Esophagus squamous epithelium (tissue), 5 donors: ENCODE results near the gene TSKS. TPM values are rescaled to one million over a fixed set of nuclear protein-coding genes. Genes with fewer than 3 reads are reported as not detected.

Experiments used
- DNase-seq: peaks from one replicate; lab custom pipeline; 2025; lab: John Stamatoyannopoulos, UW
- H3K27ac ChIP-seq, 4 donors: fragments of 200-600 bp; sonication (generic); one replicate each; pipeline ENCODE4 v1.5.1; 2016 to 2019; ENCODE audit warnings: mild to moderate bottlenecking in 1 of 4
- H3K27me3 ChIP-seq, 4 donors: fragments of 200-600 bp; sonication (generic); 1 replicate in 3 of 4; 2 replicates in 1 of 4; pipeline versions ENCODE4 v1.5.1 to v1.6.0; 2017 to 2021; ENCODE audit warnings: antibody characterized with exemption in 1 of 4
- H3K36me3 ChIP-seq, 3 donors: fragments of 200-600 bp; sonication (generic); one replicate each; pipeline ENCODE4 v1.5.1; 2016 to 2019
- H3K4me1 ChIP-seq, 3 donors: fragments of 200-600 bp; sonication (generic); one replicate each; pipeline ENCODE4 v1.5.1; 2017 to 2019
- H3K4me3 ChIP-seq, 4 donors: fragments of 200-600 bp; sonication (generic); 1 replicate in 3 of 4; 2 replicates in 1 of 4; pipeline ENCODE4 v1.5.1; 2016 to 2019; ENCODE audit warnings: mild to moderate bottlenecking in 2 of 4, moderate library complexity in 1 of 4
- H3K9me3 ChIP-seq, 3 donors: fragments of 200-600 bp; sonication (generic); one replicate each; pipeline ENCODE4 v1.5.1; 2016 to 2019
- POLR2A ChIP-seq, 4 donors: fragments of 450-650 bp; IDR thresholded peaks; one replicate each; pipeline ENCODE4 v1.6.1; 2017; ENCODE audit warnings: antibody characterized with exemption in 4 of 4, mild to moderate bottlenecking in 4 of 4, moderate library complexity in 3 of 4
- WGBS, 2 donors: methylation state at CpG; one replicate each; pipeline ENCODE4 v1.1.5; 2018; 5-methylcytosine and 5-hydroxymethylcytosine counted together
- intact Hi-C: fragments of 100-400 bp; cut with DNase I; formaldehyde crosslinking; loops from one replicate; pipeline ENCODE4 v1.15.0; 2022
- total RNA-seq, 4 donors: library from RNA; depleted of rRNA; stranded (reverse); fragments of >200 nt; gene quantifications; one replicate each; pipeline ENCODE4 v1.1.0, GENCODE V29; 2016
- TF ChIP-seq, protein P1 (sequence below), 6 experiments: fragments of 450-650 bp in 4 of 6; fragments of 200-600 bp in 2 of 6; sonication (generic) in 2 of 6; IDR thresholded peaks; one replicate each; pipeline ENCODE4 v1.5.1; 2016 to 2019; ENCODE audit warnings: antibody characterized with exemption in 6 of 6, mild to moderate bottlenecking in 4 of 6, moderate library complexity in 4 of 6
- donor health status: DM: yes; HTN: yes; CAD: no.

The TSKS gene
- total RNA-seq, 4 donors from 2014 or later, result not detected

DNA sequence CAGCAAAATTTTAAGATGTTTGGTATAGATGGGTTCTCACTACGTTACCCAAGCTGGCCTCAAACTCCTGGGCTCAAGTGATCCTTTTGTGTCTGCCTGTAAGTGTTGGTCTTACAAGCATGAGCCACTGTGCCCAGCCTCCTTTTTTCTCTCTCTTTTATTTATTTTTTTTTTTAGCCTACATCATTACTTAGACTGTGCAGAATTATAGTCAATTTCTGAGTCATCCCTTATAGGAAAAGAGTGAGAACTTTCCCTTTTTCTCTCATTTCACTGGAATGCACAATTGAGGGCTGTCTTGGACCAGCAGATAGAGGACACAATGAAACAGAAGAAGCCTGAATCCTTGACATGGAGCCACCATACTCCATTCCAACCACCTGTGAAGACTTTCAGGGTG is 13.3 kb downstream of the TSKS start:
- Histone ChIP-seq H3K27ac (no peak overlapping the region), H3K36me3 (no peaks in the 10 kb centered on the region), H3K9me3 (no peaks in the 10 kb centered on the region), H3K4me1 (peaks cover 0 to 6% (median 0%) of the 10 kb centered on the region in 3 donors), H3K27me3 (no peaks in the 10 kb centered on the region), H3K4me3 (no peak overlapping the region)
- intact Hi-C loops, result no loop called here
- WGBS, 2 donors, result 75% methylated on average over 1 of the region's 1 CpG
- TF ChIP-seq POLR2A (IDR thresholded peaks at IDR 0.05), result no peak
- no peak for DNase-seq

DNA sequence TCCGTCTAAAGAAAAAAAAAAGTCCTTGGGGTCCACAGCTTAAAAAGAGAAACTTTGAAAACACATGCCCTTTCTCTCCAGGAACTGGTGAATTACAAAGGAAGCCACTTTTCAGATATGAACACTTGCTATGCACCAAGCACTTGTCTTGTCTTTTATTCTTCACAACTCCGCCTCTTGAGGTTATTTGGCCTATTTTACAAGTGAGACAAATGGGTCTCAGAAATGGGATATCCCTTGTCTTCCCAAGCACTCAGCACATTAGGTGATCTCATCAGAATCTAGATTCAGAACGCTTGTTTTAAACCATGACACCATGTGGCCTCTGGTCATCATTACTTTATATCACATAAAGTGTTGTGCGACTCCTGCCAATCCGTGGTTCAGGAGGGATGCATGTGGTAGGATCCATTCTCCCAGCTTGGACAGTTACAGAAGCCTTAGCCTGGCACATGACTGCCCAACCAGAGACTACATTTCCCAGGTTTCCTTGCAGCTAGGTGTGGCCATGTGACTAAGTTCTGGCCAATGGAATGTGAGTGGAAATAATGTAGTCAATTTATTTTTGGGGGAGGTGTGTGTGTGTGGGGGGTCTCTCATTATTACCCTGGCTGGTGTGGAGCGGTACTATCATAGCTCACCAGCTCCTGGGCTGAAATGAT is 13.9 kb downstream of the TSKS start:
- 77 to 82% methylated on average over 6 of the region's 6 CpGs for WGBS, 2 donors
- intact Hi-C loops, result no loop called here
- Histone ChIP-seq H3K4me3 (no peak overlapping the region), H3K27ac (no peak overlapping the region), H3K4me1 (peaks cover 0 to 6% (median 0%) of the 10 kb centered on the region in 3 donors), H3K9me3 (no peaks in the 10 kb centered on the region), H3K36me3 (no peaks in the 10 kb centered on the region), H3K27me3 (no peaks in the 10 kb centered on the region)
- TF ChIP-seq POLR2A (IDR thresholded peaks at IDR 0.05), result no peak
- TF ChIP-seq, protein P1, sequence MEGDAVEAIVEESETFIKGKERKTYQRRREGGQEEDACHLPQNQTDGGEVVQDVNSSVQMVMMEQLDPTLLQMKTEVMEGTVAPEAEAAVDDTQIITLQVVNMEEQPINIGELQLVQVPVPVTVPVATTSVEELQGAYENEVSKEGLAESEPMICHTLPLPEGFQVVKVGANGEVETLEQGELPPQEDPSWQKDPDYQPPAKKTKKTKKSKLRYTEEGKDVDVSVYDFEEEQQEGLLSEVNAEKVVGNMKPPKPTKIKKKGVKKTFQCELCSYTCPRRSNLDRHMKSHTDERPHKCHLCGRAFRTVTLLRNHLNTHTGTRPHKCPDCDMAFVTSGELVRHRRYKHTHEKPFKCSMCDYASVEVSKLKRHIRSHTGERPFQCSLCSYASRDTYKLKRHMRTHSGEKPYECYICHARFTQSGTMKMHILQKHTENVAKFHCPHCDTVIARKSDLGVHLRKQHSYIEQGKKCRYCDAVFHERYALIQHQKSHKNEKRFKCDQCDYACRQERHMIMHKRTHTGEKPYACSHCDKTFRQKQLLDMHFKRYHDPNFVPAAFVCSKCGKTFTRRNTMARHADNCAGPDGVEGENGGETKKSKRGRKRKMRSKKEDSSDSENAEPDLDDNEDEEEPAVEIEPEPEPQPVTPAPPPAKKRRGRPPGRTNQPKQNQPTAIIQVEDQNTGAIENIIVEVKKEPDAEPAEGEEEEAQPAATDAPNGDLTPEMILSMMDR (IDR thresholded peaks at IDR 0.05), result no peak
- no peak for DNase-seq

DNA sequence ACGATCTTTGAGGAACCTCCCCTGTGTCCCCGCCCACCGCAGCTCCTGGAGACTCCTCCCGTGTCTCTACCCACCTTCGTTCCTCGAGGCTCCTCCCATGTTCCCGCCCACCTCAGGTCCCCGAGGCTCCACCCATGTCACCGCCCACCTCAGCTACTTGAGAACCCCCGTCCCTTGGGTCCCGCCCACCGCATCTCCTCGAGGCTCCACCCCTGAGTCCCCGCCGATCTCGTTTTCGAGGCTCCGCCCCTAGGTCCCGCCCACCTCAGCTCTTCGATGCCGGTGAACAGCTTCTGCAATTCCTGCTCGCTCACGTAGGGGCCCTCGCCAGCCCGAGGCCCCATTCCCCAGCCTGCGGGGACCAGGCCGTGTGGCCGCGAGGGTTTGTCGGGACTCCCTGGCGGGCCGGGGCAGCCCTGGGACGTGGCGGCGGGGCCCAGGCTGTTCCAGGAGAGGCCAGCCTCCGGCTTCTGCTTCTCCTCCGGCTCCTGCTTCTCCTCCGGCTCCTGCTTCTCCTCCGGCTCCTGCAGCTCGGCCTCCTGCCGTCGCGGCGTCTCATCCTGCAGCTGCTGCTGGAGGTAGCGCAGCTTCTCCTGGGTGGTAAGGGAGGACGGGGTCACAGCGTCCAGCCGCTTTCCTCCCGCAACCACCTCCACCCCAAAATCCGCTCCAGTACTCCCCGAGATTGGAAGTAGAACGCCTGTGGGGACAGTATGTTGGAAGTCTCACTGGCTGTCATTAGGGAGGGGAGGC is 16.7 kb downstream of the TSKS start:
- Histone ChIP-seq H3K36me3 (no peaks in the 10 kb centered on the region), H3K27me3 (no peaks in the 10 kb centered on the region), H3K4me1 (peaks cover 0 to 6% (median 0%) of the 10 kb centered on the region in 3 donors), H3K4me3 (no peak overlapping the region), H3K9me3 (no peaks in the 10 kb centered on the region), H3K27ac (no peak overlapping the region)
- 55 to 61% methylated on average over 31 to 41 of the region's 52 CpGs for WGBS, 2 donors
- no peak for TF ChIP-seq POLR2A (IDR thresholded peaks at IDR 0.05)
- TF ChIP-seq, protein P1 (IDR thresholded peaks at IDR 0.05), result no peak
- DNase-seq, result no peak
- intact Hi-C loops, result no loop called here

DNA sequence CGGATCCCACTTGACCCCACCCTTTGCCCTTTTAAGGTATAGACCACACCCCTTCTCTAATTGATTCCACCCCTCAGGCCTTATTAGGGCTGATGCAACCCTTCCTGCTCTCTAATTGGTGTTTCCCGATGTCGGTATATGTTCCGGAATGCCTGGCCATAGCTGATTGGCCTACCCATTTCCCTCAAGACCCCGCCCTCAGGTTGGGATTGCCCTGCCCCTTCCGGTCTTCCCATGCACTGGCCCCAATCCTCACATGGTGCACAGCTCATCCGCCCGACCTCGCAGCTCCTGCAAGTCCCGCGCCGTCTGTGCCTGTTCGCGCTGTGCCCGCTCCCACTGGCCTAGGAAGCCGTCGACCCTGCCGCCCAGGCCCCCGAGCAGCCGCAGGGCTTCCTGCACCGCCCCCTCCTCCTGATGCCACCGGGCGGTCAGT is 18.1 kb downstream of the TSKS start:
- H3K27ac ChIP-seq, result no peak overlapping the region

DNA sequence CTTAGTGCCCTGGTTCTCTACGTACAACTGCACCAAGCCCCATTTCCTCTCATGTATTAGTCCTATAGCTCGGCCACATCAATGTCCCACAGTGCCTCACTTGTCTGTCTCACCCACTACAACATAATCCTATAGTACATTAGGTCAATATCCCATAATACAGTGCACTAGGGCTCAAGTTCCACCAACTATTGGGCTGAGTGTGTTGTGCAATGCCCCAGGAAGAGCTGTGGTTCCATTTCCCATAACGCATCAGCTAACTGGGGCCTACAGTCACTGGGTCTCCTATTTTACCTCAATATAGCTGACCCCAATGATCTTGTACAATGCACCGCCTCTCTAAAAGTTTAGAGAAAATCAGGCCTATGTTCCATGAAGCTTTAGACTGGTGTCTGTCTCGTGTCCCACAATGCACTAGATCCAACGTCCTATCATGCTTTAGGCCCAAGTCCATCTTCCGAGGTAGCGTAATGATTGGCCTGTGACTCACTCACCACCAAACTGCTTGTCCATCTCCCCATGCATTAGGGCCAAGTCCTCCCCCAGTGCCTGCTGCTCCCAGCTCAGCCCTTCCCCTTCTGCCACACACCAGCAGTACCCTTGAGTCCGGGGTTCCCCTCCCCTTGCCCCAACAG is 21.8 kb downstream of the TSKS start:
- H3K27me3 ChIP-seq, result no peaks in the 10 kb centered on the region
- H3K27ac ChIP-seq, result no peak overlapping the region
- intact Hi-C loops, result no loop called here
- no peak for DNase-seq
- WGBS, 2 donors, result 82 to 88% methylated on average over 8 to 9 of the region's 9 CpGs
- peaks cover 0 to 14% (median 3%) of the 10 kb centered on the region in 3 donors for H3K4me1 ChIP-seq
- H3K9me3 ChIP-seq, result no peaks in the 10 kb centered on the region
- H3K4me3 ChIP-seq, result no peak overlapping the region
- TF ChIP-seq, protein P1 (IDR thresholded peaks at IDR 0.05), result no peak
- TF ChIP-seq POLR2A (IDR thresholded peaks at IDR 0.05), result no peak
- no peaks in the 10 kb centered on the region for H3K36me3 ChIP-seq

More for the DNA sequence above, 18.1 kb downstream of the TSKS start:
- Histone ChIP-seq H3K4me1 (peaks cover 0 to 9% (median 1%) of the 10 kb centered on the region in 3 donors), H3K9me3 (no peaks in the 10 kb centered on the region), H3K36me3 (no peaks in the 10 kb centered on the region), H3K4me3 (no peak overlapping the region), H3K27me3 (no peaks in the 10 kb centered on the region)
- no peak for DNase-seq
- TF ChIP-seq, protein P1 (IDR thresholded peaks at IDR 0.05), result no peak
- no peak for TF ChIP-seq POLR2A (IDR thresholded peaks at IDR 0.05)
- intact Hi-C loops, result no loop called here
- 91 to 93% methylated on average over 12 to 17 of the region's 23 CpGs for whole genome bisulfite sequencing, 2 donors
